ENCODE results near the gene RALB. TPM values are rescaled to one million over a fixed set of nuclear protein-coding genes. Genes with fewer than 3 reads are reported as not detected.

Gene RALB
- total RNA-seq, 2 experiments from 2014 or later, result 45.7 to 50.4 TPM

Other genes starting within 250 kb of the RALB start
- 1 to 10 TPM; 6.6 to 6.7 TPM for gene EPB41L5, start 239.8 kb upstream of the RALB start, total RNA-seq
- gene TMEM185B, start 29.5 kb upstream of the RALB start, total RNA-seq, result 10 to 100 TPM; 23.4 to 26.2 TPM
- not detected for gene INHBB, start 93.3 kb downstream of the RALB start, total RNA-seq